ENCODE measurements around the gene LRRC8D.
A peak's percentile ranks its signal among the peaks of the same experiment; 100 is the strongest.

LRRC8D gene

DNA sequence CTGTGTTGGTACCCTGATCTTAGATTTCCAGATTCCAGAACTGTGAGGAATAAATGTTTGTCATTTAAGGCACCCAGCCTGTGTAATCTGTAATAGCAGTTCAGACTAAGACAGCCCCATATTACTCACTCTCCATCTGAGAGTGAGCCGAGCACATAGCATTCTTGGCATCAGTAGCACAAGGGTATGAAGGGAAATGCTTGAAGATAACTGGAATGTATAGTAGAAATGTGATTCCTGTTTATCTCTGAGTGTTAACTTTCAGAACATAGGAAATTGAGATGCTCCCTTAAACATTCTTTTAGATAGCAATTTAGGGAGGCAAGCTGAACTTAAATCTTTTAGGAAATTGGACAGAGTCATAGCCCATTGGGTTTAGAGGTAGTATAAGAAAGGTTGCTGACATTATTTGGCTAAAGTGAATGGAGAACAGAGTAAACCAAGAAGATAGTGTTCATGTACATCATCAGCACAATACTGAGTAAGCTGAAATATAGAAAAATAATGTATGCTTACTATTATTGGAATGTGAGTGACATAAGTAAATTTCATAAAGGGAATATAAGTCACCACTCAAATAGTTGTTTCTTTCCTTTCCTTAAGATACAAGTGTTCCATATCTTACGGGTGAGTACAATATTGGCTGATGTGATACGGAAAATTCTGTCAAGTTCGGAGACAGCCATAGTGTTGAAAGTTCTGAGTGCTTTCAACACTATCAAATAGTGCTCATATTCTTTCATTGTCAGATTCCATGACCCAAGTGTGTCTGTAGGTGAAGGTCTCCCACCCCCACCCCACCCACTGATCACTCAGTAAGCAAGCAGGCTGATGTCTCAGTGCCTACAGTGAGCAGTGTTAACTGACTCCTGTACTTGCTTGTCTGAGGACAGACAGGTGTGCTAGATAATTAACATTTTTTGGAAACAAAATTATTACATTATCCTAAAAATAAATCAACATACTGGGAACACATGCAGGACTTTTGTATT is 73.7 kb downstream of the LRRC8D start:
- peak; percentile 75 for DNase-seq (ENCODE audit: low read depth, low spot score)

DNA sequence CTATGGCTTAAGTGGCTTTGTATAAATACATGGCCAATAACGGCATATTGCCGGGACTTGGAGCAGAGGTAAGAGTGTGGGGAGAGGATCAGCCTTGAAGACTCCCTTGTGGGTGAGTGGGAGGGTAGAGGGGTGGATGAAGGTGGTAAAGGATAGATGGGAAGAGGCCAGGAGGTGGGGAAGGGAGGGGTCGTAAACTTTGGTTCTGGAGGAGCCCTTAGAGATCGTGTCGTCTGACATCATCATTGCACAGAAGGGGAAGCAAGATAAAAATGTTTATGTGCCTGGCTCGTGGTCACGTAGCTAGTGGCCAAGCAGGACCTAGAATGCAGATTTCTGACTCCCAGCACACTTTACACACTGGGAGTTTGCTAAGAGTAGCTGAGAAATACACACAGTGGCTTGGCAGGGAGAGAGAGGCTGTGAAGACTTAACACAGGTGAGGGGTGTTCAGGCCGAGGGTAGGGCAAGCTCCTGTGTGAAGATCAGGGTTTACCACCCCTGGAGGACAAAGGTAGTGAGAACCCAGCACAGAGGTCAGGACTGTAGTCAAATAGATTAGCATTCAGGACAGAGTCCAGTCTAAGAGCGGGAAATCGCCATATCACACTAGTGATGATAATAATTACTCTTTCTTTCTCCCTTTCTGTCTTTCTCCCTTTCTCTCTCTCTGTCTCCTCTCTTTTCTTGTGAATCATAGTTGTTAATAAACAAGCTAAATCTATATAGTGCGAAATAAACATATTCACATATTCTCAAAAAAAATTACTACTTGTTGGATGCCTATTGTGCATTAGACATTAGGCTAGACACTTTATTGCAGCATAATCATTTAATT is 75.5 kb downstream of the LRRC8D start:
- DNase-seq (ENCODE audit: low read depth, low spot score), result no peak

DNA sequence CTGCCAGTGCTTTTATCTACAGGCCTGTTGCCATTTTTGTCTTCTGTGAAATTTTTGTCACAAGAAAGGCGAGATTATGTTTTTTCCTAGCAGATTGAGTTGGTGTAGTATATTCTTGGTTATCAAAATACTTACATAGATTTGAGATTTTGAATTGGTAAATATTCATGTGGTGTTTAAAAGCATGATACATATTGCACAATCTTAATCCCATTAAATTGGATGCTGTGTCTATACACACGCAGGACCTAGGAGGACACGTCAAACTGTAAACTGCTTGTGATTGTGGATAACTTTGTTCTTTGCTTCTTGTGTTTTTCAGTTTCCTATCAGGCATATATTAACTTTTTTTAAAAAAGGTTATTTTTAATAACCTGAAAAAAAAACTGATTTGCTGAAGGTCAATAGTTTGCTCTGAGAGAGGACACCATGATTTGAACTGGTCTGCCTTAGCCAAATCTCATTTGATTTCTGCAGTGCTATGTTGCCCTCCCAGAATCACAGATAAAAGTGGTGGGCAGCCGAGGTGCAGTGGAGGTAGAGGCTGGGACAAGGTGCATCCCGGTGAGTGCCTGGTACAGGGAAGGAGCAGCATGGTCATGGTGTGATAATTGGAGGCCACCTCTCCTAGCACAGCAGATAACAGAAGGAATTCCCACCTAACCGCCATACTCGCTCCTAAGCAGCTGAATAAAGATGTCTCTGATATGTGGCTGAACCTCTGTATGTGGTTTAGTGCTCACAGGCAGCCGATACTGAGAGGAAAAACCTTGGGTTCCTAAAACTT is 76.7 kb downstream of the LRRC8D start:
- no peak for DNase-seq (ENCODE audit: low read depth, low spot score)

DNA sequence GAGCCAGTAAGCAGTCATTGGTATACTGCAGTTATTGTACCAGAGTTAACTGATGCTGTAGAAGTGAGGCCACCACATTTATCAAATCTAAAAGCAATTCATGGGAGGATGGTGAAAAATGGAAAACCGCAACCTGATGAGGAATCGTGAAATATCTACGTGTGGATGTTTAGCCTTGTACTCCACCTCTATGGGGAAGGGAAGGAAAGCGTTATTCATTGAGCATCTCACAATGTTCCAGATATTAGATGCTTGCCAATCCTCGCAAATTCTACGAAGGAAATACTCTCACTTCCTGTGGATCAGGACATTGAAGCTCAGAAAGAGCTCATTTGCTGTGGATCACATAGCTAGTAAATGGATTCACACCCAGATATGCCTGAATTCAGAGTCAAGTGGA is 77.3 kb downstream of the LRRC8D start:
- no peak for DNase-seq (ENCODE audit: low read depth, low spot score)

DNA sequence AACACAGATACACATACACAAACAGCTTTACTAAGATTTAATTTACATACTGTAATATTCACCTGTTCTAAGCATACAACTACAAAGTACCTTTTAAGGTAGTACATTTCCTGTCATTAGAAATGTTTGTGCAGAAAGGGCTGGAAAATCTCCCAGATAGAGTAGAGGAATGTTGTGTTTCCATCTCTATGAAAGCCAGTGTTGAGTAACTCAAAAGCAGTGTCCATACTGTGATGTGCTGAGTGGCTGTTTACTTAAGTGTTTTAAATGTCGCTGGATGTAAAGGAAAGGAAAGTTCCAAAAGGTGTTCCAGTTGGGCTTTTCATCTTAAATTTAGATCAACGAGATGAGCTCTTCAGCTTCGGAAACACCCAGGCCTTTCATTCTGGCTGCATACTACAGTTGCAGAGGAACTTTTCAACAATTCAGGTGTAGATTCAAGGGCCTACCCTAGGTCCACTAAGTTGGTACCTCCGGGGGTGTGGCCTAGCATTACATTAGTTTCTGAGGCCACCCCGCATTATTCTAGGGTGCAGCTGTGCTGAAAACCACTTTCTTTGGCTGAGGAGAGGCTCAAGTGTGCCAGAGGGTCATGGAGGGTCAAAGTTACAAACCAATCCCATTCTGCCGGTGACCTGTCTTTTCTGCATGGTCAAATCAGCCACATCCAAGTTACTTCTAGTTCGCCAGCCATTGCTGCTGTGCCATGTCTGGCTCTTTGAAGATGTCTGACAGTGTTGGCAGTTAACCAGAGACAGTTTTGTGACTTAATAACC is 78.1 kb downstream of the LRRC8D start:
- DNase-seq (ENCODE audit: low read depth, low spot score), result no peak

DNA sequence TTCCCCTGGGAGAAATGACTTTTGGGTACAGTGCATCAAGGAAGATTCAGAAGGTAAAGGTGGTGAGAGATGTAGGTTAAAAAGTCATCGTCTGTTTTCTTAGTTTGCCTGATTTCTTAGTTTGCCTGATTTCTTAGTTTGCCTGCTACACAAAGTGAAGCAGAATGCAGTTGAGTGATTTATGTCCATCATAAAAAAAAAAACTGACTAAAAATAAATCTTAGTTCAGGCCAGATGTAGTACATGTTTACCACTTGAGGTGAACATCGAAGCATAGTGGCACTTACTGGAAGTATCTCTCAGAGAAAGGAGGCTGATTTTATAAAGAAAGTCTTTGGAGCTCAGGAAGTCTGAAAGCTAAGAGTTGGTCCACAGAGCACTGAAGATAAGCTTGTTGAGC is 79.5 kb downstream of the LRRC8D start:
- no peak for DNase-seq (ENCODE audit: low read depth, low spot score)

DNA sequence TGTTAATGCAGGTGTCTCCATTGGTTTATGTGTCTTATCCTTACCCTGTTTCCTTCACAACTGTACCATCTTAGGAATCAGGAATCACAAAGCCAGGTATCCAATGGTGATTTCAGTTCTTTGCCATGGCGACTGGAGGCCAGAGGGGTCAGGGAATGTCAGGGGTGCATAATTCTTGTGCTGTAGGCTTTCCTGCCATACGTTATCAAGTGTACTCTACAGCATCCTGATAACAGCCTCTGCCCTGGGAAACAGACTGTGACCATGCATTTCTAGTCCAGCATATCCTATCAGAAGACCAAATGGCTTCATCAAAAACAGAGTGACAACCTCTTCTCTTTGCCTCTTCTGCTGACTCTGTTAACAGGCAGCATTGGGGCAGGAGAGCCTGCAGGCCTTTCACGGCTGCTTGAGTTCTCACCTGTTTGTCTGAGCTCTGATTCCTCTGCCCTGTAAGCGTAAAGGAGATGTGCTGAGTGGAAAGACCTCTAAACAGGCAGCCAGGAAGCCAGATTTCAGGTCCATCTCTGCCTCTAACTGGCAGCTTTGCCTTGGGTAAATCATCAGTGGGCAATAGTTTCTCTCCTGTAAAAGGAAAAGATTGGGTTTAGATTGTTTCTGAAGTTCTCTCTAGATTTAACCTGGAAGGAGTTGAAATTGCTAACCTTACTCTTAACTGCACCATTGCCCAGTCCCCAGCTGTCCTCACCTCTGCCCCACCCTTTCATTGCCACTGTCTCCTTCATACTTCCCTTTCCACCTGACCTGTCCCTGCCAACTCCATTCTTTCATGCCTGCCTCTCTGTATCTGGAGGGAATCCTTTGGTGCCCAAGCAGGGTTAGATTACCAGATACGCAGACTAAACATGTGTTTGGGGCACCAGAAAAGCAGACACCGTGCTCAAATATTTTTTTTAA is 80.2 kb downstream of the LRRC8D start:
- no peak for DNase-seq (ENCODE audit: low read depth, low spot score)

DNA sequence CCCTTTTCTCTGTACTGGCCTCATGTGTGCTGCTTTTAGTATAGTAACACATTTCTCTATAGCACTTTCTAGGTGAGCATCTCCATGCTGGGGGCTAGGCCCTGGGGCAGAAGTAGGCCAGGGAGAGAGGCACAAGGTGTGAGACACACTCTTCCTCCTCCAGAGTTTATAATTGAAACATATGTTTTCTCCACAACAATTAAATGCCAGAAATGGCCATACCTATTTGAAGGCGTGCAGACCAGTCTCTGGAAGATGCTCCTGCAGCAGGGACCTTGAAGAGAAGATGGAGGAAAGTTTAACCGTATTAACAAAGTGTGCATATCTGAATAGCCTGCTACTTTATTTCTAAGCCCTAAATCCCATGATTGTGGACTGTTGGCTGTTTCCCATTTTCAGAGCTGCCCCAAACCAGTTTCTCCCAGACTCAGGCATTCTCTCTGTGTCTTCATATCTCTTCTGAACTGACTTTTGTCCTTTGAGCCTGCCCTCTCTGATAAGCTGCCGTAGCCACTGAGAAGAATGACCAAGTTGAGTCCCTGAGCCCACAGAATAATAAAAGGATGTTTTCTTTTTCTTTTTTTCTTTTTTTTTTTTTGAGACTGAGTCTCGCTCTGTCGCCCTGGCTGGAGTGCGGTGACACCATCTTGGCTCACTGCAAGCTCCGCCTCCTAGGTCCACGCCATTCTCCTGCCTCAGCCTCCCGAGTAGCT is 81.3 kb downstream of the LRRC8D start:
- no peak for DNase-seq (ENCODE audit: low read depth, low spot score)

DNA sequence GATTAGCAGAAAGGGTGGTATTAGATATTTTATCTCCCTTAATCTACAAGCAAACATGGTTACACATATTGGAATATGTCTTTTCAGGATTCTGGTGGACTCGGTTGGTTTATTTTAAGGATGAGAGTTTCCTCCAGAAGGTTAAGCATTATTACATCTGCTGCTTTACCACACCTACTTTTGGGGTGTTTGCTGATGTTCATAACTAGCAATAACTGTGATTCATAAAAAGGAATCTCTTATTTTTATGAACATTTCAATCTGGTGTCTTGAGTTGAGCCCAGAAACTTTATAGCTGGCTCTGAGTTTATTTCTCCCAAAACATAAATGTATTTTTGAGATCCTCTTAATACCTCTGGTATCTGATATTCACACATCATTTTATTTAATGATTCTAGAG is 82.7 kb downstream of the LRRC8D start:
- DNase-seq (ENCODE audit: low read depth, low spot score), result no peak

DNA sequence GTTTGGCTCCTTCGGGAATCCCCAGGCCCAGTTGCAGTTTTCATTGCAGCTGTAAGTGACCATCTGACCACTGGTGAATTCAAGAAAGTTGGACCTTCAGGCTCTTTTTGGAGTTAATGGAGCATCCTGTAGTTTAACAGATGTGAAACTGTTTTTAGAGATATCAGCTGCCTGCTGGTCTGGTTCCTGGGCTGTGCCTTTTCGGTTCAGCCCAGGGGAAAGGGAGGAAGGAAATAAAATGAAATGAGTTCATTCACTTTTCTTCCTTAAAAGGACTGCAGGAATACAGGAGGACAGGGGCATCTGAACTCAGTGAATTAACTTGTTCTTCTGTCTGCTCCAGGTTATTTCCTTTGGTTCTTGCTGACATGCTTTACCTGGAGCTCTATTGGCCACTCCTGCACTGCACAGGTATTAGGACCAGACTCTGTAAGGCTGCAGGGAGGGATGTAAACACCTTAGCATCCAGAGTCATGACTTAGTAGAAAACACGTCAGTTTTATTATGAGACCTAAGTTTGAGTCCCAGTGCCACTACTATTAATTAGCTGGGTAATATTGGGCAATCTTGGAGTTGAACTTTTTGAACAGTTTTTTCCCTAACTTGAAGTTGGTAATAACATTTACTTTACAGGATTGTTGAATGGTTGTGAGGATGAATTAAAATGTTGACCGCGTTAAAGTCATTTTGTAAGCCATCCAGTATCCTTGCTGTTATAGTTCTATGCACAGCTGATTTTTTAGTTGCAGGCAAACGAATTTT is 83.6 kb downstream of the LRRC8D start:
- no peak for DNase-seq (ENCODE audit: low read depth, low spot score)

DNA sequence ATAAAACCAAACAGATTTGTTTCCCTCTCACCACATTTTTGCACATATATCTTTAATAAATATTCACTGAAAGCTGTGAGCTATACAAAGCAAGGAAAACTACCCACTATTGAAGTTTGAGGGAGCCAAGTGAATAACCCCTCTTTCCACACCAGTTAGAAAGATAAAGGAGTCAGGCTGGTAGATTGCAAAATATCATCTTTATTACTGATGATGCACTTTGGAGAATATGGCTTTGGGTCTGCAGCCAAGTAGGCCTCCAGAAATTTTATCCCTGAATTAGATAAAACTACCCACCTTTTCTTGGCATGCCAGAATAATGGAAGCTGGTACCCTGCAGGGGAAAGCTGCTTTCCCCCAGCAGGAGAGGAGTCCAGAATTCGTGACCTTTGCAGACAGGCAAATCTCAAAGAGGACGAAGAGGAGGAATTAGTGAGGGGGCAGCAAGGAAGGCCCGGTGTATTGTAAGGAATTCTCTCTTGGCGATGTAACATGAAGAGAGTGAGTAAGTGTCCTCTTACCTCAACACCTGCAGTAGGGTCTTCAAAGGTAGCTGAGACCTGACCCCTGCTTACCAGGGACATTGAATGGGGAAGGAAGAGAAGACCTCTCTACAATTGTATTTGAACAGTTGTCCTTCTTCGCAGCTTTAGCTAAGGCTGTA is 84.7 kb downstream of the LRRC8D start:
- DNase-seq (ENCODE audit: low read depth, low spot score), result no peak

DNA sequence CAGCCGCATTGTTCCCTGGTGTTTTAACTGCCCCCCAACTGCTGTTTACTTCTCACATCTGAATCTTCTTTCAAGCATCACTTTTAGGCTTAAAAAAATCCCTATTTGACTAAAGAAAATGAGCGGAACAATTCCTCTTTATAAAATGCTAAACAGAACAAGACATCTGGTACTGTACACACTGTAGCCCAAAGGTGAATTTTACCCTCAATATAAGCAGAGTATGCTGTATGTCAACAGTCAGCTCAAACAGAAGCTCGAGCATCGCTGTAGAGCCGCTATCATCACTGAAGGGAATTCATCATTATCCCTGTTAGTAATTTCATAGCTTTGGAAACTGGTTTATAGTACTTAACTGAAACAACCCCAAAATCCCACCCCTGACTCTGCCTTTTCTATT is 85.3 kb downstream of the LRRC8D start:
- no peak for DNase-seq (ENCODE audit: low read depth, low spot score)

DNA sequence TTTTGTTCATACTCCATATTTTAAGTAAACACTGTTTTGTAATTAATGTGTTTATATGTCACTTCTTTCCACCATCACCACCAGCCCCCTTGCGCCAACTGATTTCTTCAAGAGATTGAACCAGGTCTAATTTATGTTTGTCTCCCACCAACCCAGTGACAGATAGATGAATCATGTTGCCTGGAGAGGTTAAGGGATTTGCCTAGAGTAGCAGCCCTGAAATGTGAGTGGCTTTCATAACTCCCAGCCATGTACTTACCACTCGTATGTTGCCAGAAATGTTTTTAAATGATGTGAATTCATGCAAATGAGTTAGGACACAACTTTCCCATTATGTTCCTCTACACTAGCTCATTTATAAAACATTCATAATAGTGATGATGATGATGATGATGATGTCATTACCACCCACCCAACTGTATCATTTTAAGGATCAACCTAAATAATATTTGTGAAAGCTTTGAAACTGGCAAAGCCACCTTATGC is 86.9 kb downstream of the LRRC8D start:
- peak; percentile 50 for DNase-seq (ENCODE audit: low read depth, low spot score)

DNA sequence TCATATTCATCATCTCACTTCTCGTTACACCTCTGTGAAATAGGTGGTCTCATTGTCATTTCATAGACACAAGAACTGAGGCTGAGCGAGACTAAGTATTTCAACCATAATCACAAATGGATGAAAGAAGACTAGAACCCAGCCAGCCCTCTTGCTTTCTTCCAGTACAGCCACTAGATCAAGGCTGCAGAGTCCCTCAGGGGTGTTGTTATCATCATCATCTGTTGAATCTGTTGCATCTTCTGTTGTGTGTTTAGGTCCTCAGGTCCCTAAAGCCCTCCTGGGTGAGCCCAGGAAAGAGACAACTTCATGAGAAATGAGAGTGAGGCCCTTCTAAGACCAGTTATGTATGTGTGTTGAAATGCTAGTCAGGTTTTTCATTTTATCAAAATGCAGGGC is 87.4 kb downstream of the LRRC8D start:
- no peak for DNase-seq (ENCODE audit: low read depth, low spot score)

DNA sequence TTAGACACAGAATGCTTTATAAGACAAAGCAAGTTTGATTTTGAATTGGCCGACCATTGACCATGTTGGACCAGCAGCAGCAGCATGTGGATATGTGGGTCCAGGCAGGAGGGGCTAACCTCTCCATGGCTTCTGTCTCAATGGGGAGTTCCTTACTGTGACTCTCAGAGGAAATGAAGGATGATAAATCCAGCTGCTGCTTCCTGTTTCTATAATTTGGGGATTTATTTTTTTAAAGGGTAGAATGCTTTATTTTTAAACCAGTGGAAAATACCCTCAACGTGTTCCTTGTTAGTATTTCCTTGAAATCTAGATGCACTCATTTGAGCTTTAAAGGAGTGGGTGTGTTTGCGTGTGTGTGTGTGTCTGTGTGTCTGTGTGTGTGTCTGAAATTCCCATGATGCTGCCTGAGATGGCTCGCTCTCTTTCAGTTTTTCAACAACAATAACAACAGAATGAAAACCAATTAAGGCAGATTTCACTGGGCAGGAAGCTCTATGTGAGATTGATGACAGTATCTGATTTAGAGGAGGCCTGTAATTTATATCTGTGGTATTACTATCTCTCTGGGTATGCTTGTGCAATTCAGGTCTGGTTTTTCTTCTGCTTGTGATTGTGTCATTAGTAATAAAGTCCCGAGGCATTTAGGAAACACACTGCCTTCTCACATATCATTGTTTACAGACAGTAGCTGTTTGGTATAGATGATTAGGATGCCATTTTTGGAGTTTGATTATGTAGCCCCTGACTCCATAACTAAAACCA is 88.0 kb downstream of the LRRC8D start:
- no peak for DNase-seq (ENCODE audit: low read depth, low spot score)

DNA sequence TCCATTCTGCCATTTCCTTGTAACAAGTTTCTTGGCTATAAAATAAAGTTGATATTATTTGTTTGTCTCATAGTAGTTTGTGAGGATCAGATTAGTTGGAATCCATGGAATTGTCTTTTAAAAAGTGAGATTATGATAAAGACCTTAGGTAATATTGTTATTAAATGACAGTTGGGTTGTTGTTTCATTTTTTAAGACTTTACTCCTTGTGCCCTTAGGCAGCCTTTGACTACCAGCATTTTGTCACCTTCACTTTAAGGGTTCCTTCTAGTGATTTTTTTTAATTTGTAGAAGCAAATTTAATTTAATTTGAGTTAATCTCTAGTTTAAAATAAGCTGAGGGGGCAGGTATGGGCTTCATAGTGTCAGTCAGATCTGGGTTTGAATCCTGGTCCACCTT is 89.4 kb downstream of the LRRC8D start:
- no peak for DNase-seq (ENCODE audit: low read depth, low spot score)

DNA sequence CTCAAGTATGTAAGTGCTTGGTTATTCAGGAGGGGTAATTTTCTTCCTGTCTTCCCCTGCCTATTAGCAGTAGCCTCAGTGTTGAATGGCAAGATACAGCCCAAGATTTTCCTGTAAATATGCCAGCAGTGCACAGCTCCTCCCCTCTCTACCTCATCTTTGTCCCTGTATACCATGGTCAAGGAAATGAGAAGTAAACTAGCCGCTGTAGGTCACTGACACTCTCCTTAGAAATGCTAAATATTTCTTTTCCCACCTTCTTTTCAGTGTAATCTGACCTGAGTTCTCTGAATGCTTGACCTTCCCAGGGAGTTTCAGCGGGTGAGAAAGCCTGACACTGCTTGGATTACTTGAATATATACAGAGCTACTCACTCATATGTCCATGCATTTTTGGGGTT is 89.9 kb downstream of the LRRC8D start:
- peak; percentile 82 for DNase-seq (ENCODE audit: low read depth, low spot score)
